GM12873 (cell line): ENCODE measurements around the gene PIK3C2G.

Source experiments
- TF ChIP-seq, protein P1 (sequence below): IDR thresholded peaks from 2 replicates; pipeline ENCODE4 v1.5.1; 2012; ENCODE audit warnings: low read depth, mild to moderate bottlenecking, moderate library complexity, low read length, control low read depth; ENCODE audit not compliant: insufficient read depth; ENCODE audit errors: missing control alignments

Gene PIK3C2G

DNA sequence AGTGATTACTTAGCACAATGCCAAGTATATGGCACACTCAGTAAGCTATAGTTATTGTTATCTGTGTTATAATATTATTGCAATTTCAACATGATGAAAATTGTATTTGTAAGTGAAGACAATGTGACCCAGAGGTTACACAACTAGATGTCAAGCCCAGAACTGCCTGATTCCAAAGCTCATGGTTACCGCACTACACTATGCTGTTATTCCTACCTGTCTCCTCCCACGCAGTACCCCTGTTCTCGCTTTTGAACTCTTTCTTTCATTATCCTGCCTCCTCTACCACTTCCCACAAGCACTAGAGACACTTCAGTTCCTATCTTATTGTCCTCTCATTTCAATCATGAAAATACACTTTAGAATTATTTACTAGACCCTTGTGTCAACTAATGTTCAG lies 383.2 kb downstream of the PIK3C2G start:
- TF ChIP-seq, protein P1, sequence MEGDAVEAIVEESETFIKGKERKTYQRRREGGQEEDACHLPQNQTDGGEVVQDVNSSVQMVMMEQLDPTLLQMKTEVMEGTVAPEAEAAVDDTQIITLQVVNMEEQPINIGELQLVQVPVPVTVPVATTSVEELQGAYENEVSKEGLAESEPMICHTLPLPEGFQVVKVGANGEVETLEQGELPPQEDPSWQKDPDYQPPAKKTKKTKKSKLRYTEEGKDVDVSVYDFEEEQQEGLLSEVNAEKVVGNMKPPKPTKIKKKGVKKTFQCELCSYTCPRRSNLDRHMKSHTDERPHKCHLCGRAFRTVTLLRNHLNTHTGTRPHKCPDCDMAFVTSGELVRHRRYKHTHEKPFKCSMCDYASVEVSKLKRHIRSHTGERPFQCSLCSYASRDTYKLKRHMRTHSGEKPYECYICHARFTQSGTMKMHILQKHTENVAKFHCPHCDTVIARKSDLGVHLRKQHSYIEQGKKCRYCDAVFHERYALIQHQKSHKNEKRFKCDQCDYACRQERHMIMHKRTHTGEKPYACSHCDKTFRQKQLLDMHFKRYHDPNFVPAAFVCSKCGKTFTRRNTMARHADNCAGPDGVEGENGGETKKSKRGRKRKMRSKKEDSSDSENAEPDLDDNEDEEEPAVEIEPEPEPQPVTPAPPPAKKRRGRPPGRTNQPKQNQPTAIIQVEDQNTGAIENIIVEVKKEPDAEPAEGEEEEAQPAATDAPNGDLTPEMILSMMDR: no peak

DNA sequence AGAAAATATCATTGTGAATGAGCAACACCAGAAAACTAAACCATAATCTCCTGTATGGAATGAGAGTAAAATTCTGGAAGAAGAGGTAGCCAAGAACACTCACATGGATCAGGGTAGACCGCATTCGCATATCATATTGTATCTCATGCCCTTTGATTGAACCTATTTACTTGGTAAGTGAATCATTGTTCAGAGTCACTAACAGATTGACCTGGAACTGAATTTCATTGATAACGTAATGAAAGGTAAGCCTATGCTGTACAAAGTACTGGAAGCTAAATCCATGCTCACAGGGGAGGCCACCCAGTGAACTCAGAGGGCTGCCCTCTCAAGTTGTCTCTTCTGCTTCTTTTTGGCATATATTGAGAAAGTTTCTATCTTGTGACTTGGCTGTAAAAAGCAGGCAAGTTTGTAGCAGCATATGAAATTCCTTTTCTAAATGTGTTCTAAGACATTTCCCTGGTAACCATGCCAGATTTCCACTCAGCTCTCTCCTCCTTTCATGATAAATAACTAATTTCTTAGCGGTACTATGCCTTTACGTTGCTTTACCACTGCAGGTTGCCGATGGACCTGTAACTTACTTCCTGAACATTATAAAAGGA lies 385.1 kb downstream of the PIK3C2G start:
- TF ChIP-seq, protein P1: no peak

DNA sequence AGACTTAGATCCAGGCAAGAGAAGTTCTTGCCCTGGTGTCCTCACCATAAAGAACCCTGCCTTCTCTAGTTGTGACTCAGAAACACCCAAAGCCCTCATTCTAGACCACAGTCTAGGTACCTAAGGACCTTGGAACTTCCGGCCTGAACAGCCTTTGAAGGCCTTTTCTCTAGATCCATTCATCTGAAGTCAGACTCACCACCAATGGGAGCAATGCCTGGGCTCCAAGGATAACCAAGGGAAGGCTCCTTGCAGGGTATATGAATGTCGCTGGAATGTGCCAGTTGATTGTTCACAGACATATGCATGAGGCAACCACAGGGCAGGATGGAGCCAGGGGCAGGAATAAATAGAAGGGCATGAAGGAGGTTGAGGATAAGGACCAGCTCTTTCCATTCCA lies 390.2 kb downstream of the PIK3C2G start:
- TF ChIP-seq, protein P1: no peak

DNA sequence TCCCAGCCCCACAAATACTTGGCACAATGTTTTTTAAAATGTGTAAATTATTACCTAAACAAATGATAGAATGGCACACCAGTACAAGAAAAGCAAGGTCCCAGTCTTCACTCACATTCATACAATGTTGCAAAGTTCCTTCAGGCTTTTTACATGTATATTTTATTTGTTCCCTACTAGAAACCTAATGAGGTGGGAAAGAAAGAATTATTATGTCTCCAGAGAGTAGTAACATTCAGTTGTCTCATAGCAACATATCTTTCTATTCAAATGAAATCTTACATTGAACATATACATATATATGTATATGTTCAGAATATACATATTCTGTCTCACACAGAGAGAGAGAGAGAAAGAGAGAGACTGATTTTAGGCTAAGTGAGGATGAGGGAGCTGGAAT lies 391.3 kb downstream of the PIK3C2G start:
- TF ChIP-seq, protein P1: no peak

DNA sequence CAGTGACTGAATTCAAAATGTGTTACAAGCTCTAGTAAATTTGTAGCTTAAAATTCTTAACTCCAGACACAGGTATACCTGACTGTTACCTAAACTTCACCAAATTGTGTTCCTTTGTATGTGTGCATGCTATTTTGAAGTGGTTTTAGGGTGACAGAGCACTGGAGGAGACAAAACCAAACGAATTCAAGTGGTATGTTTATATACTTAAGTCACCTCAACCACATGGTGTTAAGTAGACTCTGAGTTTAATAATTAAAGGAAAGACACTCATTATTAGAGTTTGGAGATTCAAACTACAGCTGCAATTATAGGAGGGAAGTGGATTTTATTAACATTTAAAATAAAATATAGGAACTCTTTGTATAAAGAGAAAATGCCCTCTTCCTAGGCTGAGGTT lies 392.1 kb downstream of the PIK3C2G start:
- TF ChIP-seq, protein P1: no peak

DNA sequence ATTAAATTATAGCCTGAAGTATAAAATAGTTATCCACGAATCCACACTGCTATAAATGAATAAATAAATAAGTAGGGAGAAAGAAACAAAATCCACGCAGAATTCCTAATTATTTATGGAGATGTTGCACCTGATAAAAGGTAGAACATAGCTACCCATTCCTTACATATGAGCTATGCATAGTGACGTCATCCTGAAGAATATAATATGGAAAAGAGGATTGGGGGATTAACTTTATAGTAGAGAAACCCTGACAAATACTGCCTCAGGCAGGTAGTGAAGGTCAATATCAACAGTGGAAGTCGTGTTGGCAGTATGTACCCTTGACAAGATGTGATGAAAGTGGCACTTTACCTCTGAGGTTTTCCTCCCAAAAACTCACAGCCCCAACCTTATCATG lies 394.0 kb downstream of the PIK3C2G start:
- TF ChIP-seq, protein P1: no peak

DNA sequence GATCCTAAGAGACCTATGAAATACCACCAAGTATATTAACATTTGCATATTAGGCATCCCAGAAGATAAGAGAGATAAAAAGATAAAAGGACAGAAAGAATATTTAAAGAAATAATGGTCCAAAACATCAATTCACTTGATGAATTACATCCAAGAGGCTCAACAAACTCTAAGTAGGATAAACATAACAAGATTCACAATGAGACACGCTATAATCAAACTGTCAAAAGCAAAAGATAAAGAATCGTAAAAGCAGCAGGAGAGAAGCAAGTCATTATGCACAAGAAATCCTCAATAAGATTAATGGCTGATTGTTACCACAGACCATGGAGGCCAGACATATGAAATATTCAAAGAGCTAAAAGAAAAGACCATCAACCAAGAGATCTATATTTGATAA lies 396.9 kb downstream of the PIK3C2G start:
- TF ChIP-seq, protein P1: no peak

DNA sequence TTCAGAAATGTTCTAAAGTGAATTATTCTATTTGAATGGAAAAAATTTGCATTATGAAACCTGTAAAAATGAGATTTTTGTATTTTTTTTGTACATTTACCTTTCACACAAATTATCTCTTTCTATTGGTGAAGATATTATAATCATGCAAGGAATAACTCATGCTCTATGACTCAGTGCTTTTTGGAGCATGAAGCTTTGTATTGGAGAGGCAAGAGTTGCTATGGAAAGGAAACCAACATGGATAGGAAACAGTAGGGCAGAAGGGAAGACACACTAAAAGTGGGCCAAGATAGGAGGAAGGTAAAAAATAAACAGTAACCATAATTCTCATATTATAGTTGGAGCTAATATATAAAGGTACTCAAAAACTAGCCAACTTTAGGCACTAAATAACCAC lies 397.5 kb downstream of the PIK3C2G start:
- TF ChIP-seq, protein P1: no peak
